Osteocyte (in vitro differentiated cells): ENCODE data around the gene SPIN3. TPM values are rescaled to one million over a fixed set of nuclear protein-coding genes. Genes with fewer than 3 reads are reported as not detected.
"Not testable (repeated sequence)": the region's sequence is repeated elsewhere in the genome, so short reads cannot be mapped to it uniquely, and the experiment has no call there.

ENCODE experiments used
- DNase-seq: peaks from one replicate; pipeline ENCODE4 v3.0.0; 2021; ENCODE audit warnings: mixed read lengths; ENCODE audit not compliant: unreplicated experiment; ENCODE audit errors: extremely low spot score
- H3K27ac Mint-ChIP-seq: one replicate; pipeline ENCODE4 v1.8.0; 2021; ENCODE audit warnings: mild to moderate bottlenecking, mixed read lengths; ENCODE audit not compliant: unreplicated experiment
- H3K27me3 Mint-ChIP-seq: one replicate; pipeline ENCODE4 v1.8.0; 2021; ENCODE audit warnings: mixed read lengths; ENCODE audit not compliant: unreplicated experiment
- H3K36me3 Mint-ChIP-seq: one replicate; pipeline ENCODE4 v1.8.0; 2021; ENCODE audit warnings: mixed read lengths; ENCODE audit not compliant: unreplicated experiment
- H3K4me1 Mint-ChIP-seq: one replicate; pipeline ENCODE4 v1.8.0; 2021; ENCODE audit warnings: mixed read lengths; ENCODE audit not compliant: unreplicated experiment
- H3K4me3 Mint-ChIP-seq: one replicate; pipeline ENCODE4 v1.8.0; 2021; ENCODE audit warnings: mild to moderate bottlenecking, moderate library complexity, mixed read lengths; ENCODE audit not compliant: unreplicated experiment
- H3K9me3 Mint-ChIP-seq: one replicate; pipeline ENCODE4 v1.8.0; 2021; ENCODE audit warnings: mixed read lengths; ENCODE audit not compliant: unreplicated experiment
- CTCF ChIP-seq: fragments of 200-600 bp; sonication (generic); IDR thresholded peaks from 2 replicates; pipeline ENCODE4 v1.5.0; 2021; ENCODE audit warnings: antibody characterized with exemption, mild to moderate bottlenecking, moderate library complexity
- long read RNA-seq: library from polyadenylated mRNA; unstranded; transcript quantifications from one replicate; pipeline ENCODE4 v2.0.0, GENCODE V29; 2021
- total RNA-seq: library from RNA; stranded (reverse); gene quantifications from 2 replicates; pipeline ENCODE4 v1.2.1, GENCODE V29; 2021

The SPIN3 gene
- 13.3 and 13.9 TPM in 2 replicates for total RNA-seq
- long read RNA-seq, full-length matches to known transcripts, result 33 of 36 reads
- long read RNA-seq, partial matches to known transcripts, result 2 of 36 reads
- long read RNA-seq, other reads (novel, unspliced or antisense), result 1 of 36 reads

DNA sequence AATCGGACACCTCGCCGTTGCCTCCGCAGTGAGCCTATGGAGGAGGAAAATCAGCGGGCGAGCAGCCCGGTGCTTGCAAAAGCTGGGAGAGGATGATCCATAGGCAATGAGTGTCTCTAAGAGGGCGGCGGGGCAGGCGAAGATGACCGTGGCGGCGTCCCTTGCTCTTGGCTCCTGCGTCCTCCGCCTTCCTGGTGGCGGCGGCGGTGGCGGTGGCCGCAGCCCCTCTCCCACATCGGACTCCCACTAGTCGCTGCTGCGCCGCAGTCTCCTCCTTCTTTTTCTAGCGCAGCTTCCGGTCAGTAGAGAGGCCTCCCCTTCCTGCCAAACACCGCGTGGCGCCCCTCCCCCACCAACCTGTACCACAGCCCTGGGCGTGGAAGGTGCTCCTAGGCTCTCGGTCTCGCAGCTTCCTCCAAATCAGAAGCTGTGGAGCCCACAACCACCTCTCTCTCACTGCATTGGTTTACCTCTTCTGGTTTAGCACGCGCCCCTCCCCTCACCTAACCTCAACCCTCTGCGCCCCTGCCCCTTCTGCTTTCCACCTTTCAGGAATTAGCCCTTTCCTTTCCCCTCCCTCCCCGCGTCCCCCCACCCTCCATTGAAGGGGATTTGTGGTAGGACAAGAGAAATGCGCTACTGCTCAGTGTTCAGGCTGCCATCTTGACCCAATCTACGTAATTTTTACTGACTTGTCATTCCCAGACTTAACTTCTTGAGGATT, at the start of gene SPIN3:
Gene SPIN3 (minus strand): TSS at position 271 of the 724 bp plus-strand sequence. CDS start 594 bp downstream, outside the sequence.
- no peaks in the 10 kb centered on the region for H3K27me3 Mint-ChIP-seq
- TF ChIP-seq CTCF, result no peak
- H3K9me3 Mint-ChIP-seq, result peaks cover 14% of the 10 kb centered on the region
- DNase-seq, result peak; percentile 90
- peaks cover 11% of the 10 kb centered on the region for H3K4me1 Mint-ChIP-seq
- H3K36me3 Mint-ChIP-seq, result peaks cover 10% of the 10 kb centered on the region
- H3K4me3 Mint-ChIP-seq, result peak within 1 kb of the TSS; percentile 86
- H3K27ac Mint-ChIP-seq, result peak within 1 kb of the TSS; percentile 95

GRCh38 chrX:57044245-57044644, 48.9 kb upstream of the SPIN3 start:
- no peaks in the 10 kb centered on the region for H3K27me3 Mint-ChIP-seq
- no peak overlapping the region for H3K27ac Mint-ChIP-seq
- no peak for TF ChIP-seq CTCF
- no peaks in the 10 kb centered on the region for H3K4me1 Mint-ChIP-seq
- no peak overlapping the region for H3K4me3 Mint-ChIP-seq
- H3K9me3 Mint-ChIP-seq, result peaks cover 24% of the 10 kb centered on the region
- no peaks in the 10 kb centered on the region for H3K36me3 Mint-ChIP-seq
- DNase-seq, result no peak

- H3K27ac Mint-ChIP-seq, H3K27me3 Mint-ChIP-seq, DNase-seq, H3K4me1 Mint-ChIP-seq, H3K36me3 Mint-ChIP-seq, H3K4me3 Mint-ChIP-seq: not testable (repeated sequence)
- H3K9me3 Mint-ChIP-seq, result peaks cover 29% of the 10 kb centered on the region
Observed at GRCh38 chrX:57037265-57037664, 41.9 kb upstream of the SPIN3 start.

DNA sequence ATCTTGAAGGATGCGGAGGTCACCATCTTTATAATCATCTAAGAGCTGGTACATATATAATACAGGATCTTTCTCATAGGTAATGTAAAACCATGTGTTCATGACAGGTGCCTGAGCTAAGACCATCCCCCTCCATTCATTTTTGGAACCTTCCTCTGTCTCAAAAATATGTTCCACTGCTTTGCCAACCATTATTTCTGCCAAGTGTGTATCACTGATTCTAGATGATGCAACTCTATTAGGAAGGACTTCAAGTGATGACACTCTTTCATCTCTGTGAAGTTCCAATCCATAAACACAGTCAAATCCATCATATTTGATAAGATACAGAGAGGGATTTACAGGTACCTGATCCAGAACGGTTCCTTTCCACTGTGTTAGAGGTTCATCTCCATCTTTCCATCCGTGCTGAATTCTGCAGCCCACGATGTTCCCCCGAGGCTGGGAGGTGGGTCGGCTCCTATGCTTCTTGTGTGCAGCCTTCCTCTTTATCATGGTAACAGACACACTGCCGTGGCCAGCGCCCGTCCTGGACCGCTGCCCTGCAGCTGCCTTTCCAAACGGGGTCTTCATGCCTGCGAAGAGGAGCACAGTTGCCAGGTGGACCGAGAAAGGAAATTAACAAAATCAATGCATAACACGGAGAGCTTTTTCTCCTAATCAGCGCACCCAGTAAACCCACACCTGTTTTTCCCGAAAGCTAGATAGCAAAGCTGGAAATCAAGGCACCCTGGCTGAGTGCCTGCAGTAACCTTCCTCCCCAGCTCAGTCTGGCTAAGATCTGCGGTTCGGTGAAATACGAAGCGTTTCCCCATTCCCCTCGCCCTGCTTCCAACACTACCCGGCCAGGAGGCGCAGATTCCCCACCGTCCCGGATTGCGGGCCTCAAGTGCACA, 718 bp downstream of the SPIN3 start:
- no peak for DNase-seq
- peaks cover 14% of the 10 kb centered on the region for H3K9me3 Mint-ChIP-seq
- H3K27ac Mint-ChIP-seq, result peak overlapping the region; percentile 95
- TF ChIP-seq CTCF, result no peak
- H3K36me3 Mint-ChIP-seq, result peaks cover 10% of the 10 kb centered on the region
- H3K4me3 Mint-ChIP-seq, result peak overlapping the region; percentile 86
- H3K4me1 Mint-ChIP-seq, result peaks cover 11% of the 10 kb centered on the region
- no peaks in the 10 kb centered on the region for H3K27me3 Mint-ChIP-seq

DNA sequence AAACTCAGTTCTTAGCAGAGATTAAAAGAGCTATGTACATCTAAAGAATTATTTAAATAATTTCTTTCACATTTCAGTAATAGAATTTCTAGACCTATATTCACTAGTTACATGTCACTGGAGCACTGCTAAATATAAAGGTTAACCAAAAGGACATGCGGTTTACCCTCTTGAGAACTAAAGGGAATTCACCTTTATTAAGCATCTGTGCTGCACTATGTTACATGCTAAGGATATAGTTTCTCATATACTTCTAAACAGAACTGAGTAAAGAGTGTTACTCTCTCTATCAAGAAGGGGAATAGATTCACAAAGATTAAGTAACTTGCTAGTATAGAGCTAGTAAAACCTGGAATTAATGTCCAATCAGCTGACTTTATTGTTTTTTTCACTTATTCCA, 7.6 kb downstream of the SPIN3 start:
- no peak for TF ChIP-seq CTCF
- peaks cover 14% of the 10 kb centered on the region for H3K36me3 Mint-ChIP-seq
- H3K4me3 Mint-ChIP-seq, result no peak overlapping the region
- H3K27ac Mint-ChIP-seq, result no peak overlapping the region
- H3K4me1 Mint-ChIP-seq, result no peaks in the 10 kb centered on the region
- peaks cover 20% of the 10 kb centered on the region for H3K9me3 Mint-ChIP-seq
- H3K27me3 Mint-ChIP-seq, result no peaks in the 10 kb centered on the region
- DNase-seq, result no peak
